ENCODE results near the gene TOM1L2.

TOM1L2 gene

GRCh38 chr17:17860766-17861107, 111.5 kb downstream of the TOM1L2 start:
- Histone ChIP-seq H3K27me3 (ENCODE audit: insufficient read depth, low read length) (no peaks in the 10 kb centered on the region), H3K36me3 (ENCODE audit: insufficient read depth, low read length) (no peaks in the 10 kb centered on the region), H3K4me1 (ENCODE audit: control insufficient read depth, insufficient read depth, low read length, unreplicated experiment) (peaks cover 13% of the 10 kb centered on the region), H3K4me3 (ENCODE audit: low read depth, low read length) (no peak overlapping the region), H3K79me2 (ENCODE audit: control insufficient read depth, insufficient read depth, low read length, unreplicated experiment) (no peaks in the 10 kb centered on the region), H3K27ac (ENCODE audit: low read depth, low read length) (no peak overlapping the region), H2AFZ (ENCODE audit: low read length, unreplicated experiment) (no peak overlapping the region)

- Histone ChIP-seq H3K27me3 (ENCODE audit: insufficient read depth, low read length) (no peaks in the 10 kb centered on the region), H3K27ac (ENCODE audit: low read depth, low read length) (no peak overlapping the region), H3K4me3 (ENCODE audit: low read depth, low read length) (no peak overlapping the region), H3K4me1 (ENCODE audit: control insufficient read depth, insufficient read depth, low read length, unreplicated experiment) (peaks cover 19% of the 10 kb centered on the region), H2AFZ (ENCODE audit: low read length, unreplicated experiment) (no peak overlapping the region), H3K79me2 (ENCODE audit: control insufficient read depth, insufficient read depth, low read length, unreplicated experiment) (no peaks in the 10 kb centered on the region), H3K36me3 (ENCODE audit: insufficient read depth, low read length) (no peaks in the 10 kb centered on the region)
Observed at GRCh38 chr17:17859909-17860765, 112.1 kb downstream of the TOM1L2 start.

- H2AFZ ChIP-seq (ENCODE audit: low read length, unreplicated experiment) = no peak overlapping the region
- no peak overlapping the region for H3K27ac ChIP-seq (ENCODE audit: low read depth, low read length)
- no peak overlapping the region for H3K4me3 ChIP-seq (ENCODE audit: low read depth, low read length)
- peaks cover 25% of the 10 kb centered on the region for H3K4me1 ChIP-seq (ENCODE audit: control insufficient read depth, insufficient read depth, low read length, unreplicated experiment)
- no peaks in the 10 kb centered on the region for H3K36me3 ChIP-seq (ENCODE audit: insufficient read depth, low read length)
- no peaks in the 10 kb centered on the region for H3K27me3 ChIP-seq (ENCODE audit: insufficient read depth, low read length)
- no peaks in the 10 kb centered on the region for H3K79me2 ChIP-seq (ENCODE audit: control insufficient read depth, insufficient read depth, low read length, unreplicated experiment)
Observed at GRCh38 chr17:17857496-17857895, 114.7 kb downstream of the TOM1L2 start.

- Histone ChIP-seq H3K79me2 (ENCODE audit: control insufficient read depth, insufficient read depth, low read length, unreplicated experiment) (no peaks in the 10 kb centered on the region), H3K27me3 (ENCODE audit: insufficient read depth, low read length) (no peaks in the 10 kb centered on the region), H3K4me1 (ENCODE audit: control insufficient read depth, insufficient read depth, low read length, unreplicated experiment) (peaks cover 25% of the 10 kb centered on the region), H2AFZ (ENCODE audit: low read length, unreplicated experiment) (no peak overlapping the region), H3K27ac (ENCODE audit: low read depth, low read length) (no peak overlapping the region), H3K36me3 (ENCODE audit: insufficient read depth, low read length) (no peaks in the 10 kb centered on the region), H3K4me3 (ENCODE audit: low read depth, low read length) (no peak overlapping the region)
Observed at GRCh38 chr17:17856386-17856785, 115.8 kb downstream of the TOM1L2 start.

GRCh38 chr17:17855976-17856375, 116.2 kb downstream of the TOM1L2 start:
- Histone ChIP-seq H3K27ac (ENCODE audit: low read depth, low read length) (no peak overlapping the region), H3K4me3 (ENCODE audit: low read depth, low read length) (no peak overlapping the region), H3K79me2 (ENCODE audit: control insufficient read depth, insufficient read depth, low read length, unreplicated experiment) (no peaks in the 10 kb centered on the region), H2AFZ (ENCODE audit: low read length, unreplicated experiment) (no peak overlapping the region), H3K27me3 (ENCODE audit: insufficient read depth, low read length) (no peaks in the 10 kb centered on the region), H3K4me1 (ENCODE audit: control insufficient read depth, insufficient read depth, low read length, unreplicated experiment) (peaks cover 25% of the 10 kb centered on the region), H3K36me3 (ENCODE audit: insufficient read depth, low read length) (no peaks in the 10 kb centered on the region)

GRCh38 chr17:17853811-17854447, 118.3 kb downstream of the TOM1L2 start:
- Histone ChIP-seq H3K4me1 (ENCODE audit: control insufficient read depth, insufficient read depth, low read length, unreplicated experiment) (peaks cover 40% of the 10 kb centered on the region), H3K36me3 (ENCODE audit: insufficient read depth, low read length) (no peaks in the 10 kb centered on the region), H3K4me3 (ENCODE audit: low read depth, low read length) (no peak overlapping the region), H3K27me3 (ENCODE audit: insufficient read depth, low read length) (no peaks in the 10 kb centered on the region), H3K27ac (ENCODE audit: low read depth, low read length) (no peak overlapping the region), H3K79me2 (ENCODE audit: control insufficient read depth, insufficient read depth, low read length, unreplicated experiment) (no peaks in the 10 kb centered on the region), H2AFZ (ENCODE audit: low read length, unreplicated experiment) (no peak overlapping the region)

GRCh38 chr17:17852930-17853329, 119.3 kb downstream of the TOM1L2 start:
- Histone ChIP-seq H3K27ac (ENCODE audit: low read depth, low read length) (no peak overlapping the region), H3K4me3 (ENCODE audit: low read depth, low read length) (no peak overlapping the region), H3K27me3 (ENCODE audit: insufficient read depth, low read length) (no peaks in the 10 kb centered on the region), H3K36me3 (ENCODE audit: insufficient read depth, low read length) (no peaks in the 10 kb centered on the region), H3K79me2 (ENCODE audit: control insufficient read depth, insufficient read depth, low read length, unreplicated experiment) (no peaks in the 10 kb centered on the region), H3K4me1 (ENCODE audit: control insufficient read depth, insufficient read depth, low read length, unreplicated experiment) (peaks cover 47% of the 10 kb centered on the region), H2AFZ (ENCODE audit: low read length, unreplicated experiment) (no peak overlapping the region)

- Histone ChIP-seq H3K4me1 (ENCODE audit: control insufficient read depth, insufficient read depth, low read length, unreplicated experiment) (peaks cover 40% of the 10 kb centered on the region), H2AFZ (ENCODE audit: low read length, unreplicated experiment) (no peak overlapping the region), H3K27ac (ENCODE audit: low read depth, low read length) (no peak overlapping the region)
Observed at GRCh38 chr17:17851103-17852002, 120.8 kb downstream of the TOM1L2 start.

GRCh38 chr17:17849845-17850373, 122.3 kb downstream of the TOM1L2 start:
- peak overlapping the region; percentile 79 for H3K27ac ChIP-seq (ENCODE audit: low read depth, low read length)
- H3K79me2 ChIP-seq (ENCODE audit: control insufficient read depth, insufficient read depth, low read length, unreplicated experiment) = no peaks in the 10 kb centered on the region
- peaks cover 26% of the 10 kb centered on the region for H3K4me1 ChIP-seq (ENCODE audit: control insufficient read depth, insufficient read depth, low read length, unreplicated experiment)
- no peak overlapping the region for H2AFZ ChIP-seq (ENCODE audit: low read length, unreplicated experiment)
- no peaks in the 10 kb centered on the region for H3K36me3 ChIP-seq (ENCODE audit: insufficient read depth, low read length)
- no peaks in the 10 kb centered on the region for H3K27me3 ChIP-seq (ENCODE audit: insufficient read depth, low read length)
- H3K4me3 ChIP-seq (ENCODE audit: low read depth, low read length) = no peak overlapping the region

More at GRCh38 chr17:17851103-17852002, 120.8 kb downstream of the TOM1L2 start:
- Histone ChIP-seq H3K36me3 (ENCODE audit: insufficient read depth, low read length) (no peaks in the 10 kb centered on the region), H3K27me3 (ENCODE audit: insufficient read depth, low read length) (no peaks in the 10 kb centered on the region), H3K79me2 (ENCODE audit: control insufficient read depth, insufficient read depth, low read length, unreplicated experiment) (no peaks in the 10 kb centered on the region), H3K4me3 (ENCODE audit: low read depth, low read length) (no peak overlapping the region)

GRCh38 chr17:17849147-17849820, 122.9 kb downstream of the TOM1L2 start:
- Histone ChIP-seq H3K27ac (ENCODE audit: low read depth, low read length) (peak overlapping the region; percentile 79), H3K27me3 (ENCODE audit: insufficient read depth, low read length) (no peaks in the 10 kb centered on the region), H3K79me2 (ENCODE audit: control insufficient read depth, insufficient read depth, low read length, unreplicated experiment) (no peaks in the 10 kb centered on the region), H3K4me3 (ENCODE audit: low read depth, low read length) (no peak overlapping the region), H2AFZ (ENCODE audit: low read length, unreplicated experiment) (no peak overlapping the region), H3K36me3 (ENCODE audit: insufficient read depth, low read length) (no peaks in the 10 kb centered on the region), H3K4me1 (ENCODE audit: control insufficient read depth, insufficient read depth, low read length, unreplicated experiment) (peaks cover 23% of the 10 kb centered on the region)

All from ACC112 (cell line).